K562 treated with DMSO at 1 percent for 48 hours (cell line): ENCODE results near the gene FAM90A1. TPM values are rescaled to one million over a fixed set of nuclear protein-coding genes. Genes with fewer than 3 reads are reported as not detected.

Experiments used
- total RNA-seq: library from RNA; unstranded; fragments of 300-600 nt; gene quantifications from 2 replicates; pipeline ENCODE4 v1.2.3, GENCODE V29; 2022; ENCODE audit warnings: low replicate concordance; ENCODE audit errors: extremely low read depth

The FAM90A1 gene, protein sequence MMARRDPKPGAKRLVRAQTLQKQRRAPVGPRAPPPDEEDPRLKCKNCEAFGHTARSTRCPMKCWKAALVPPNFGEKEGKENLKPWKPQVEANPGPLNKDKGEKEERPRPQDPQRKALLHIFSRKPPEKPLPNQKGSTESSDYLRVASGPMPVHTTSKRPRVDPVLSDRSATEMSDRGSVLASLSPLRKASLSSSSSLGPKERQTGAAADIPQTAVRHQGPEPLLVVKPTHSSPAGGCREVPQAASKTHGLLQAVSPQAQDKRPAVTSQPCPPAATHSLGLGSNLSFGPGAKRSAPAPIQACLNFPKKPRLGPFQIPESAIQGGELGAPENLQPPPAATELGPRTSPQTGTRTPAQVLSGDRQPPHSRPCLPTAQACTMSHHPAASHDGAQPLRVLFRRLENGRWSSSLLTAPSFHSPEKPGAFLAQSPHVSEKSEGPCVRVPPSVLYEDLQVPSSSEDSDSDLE
- total RNA-seq, result not detected in 2 replicates

DNA sequence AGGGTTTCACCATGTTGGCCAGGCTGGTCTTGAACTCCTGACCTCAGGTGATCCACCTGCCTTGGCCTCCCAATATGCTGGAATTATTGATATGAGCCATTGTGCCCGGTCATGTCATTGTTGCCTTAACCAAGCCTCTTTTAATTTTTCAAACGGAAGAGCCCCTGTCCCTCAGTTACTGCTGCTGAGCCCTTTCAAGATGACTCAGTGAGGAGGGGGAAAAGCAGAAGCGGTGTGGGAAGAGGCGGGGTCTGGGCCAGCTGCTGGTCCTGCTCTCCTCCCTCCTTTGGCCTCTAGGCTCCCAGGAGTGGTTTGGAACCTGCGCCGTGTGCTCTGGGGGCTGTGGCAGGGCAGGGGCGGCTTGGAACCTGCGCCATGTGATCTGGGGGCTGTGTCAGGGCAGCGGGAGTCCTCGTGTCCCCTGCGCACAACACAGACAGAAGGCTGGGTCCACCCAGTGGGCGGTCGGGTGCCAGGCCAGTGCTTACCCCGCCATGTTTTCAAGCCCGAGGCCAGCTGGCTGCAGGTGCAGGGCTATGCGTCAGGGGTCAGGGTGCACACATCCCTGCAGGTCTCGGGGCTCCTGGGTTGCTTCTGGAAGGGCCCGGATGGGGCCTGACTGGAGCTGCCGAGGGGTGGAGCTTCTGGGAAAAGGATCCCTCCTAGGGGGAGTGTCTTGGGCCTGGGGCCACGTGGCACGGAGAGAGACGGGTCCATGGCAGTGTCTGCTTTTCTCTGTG, at the start of gene FAM90A1:
Gene FAM90A1 (minus strand): TSS at position 627 of the 740 bp plus-strand sequence. CDS start 2,786 bp downstream, outside the sequence.

Other genes starting within 250 kb of the FAM90A1 start
- not detected in 2 replicates for gene FOXJ2, start 194.9 kb downstream of the FAM90A1 start, total RNA-seq
- gene C3AR1, start 161.3 kb downstream of the FAM90A1 start, total RNA-seq, result not detected in 2 replicates
- gene NECAP1, start 145.3 kb downstream of the FAM90A1 start, total RNA-seq, result not detected in 2 replicates
- gene CLEC4A, start 104.0 kb downstream of the FAM90A1 start, total RNA-seq, result not detected in 2 replicates
- not detected in 2 replicates for gene ZNF705A, start 70.6 kb downstream of the FAM90A1 start, total RNA-seq
- not detected in 2 replicates for gene CLEC6A, start 228.3 kb upstream of the FAM90A1 start, total RNA-seq